OCI-LY1 (cell line): Measurements from ENCODE around the gene EPHA4.

Experiments used
- H2AFZ ChIP-seq: fragments of 200-600 bp; sonication (generic), shearing (Covaris generic); 2 replicates; pipeline ENCODE4 v1.6.0; 2014; ENCODE audit warnings: antibody characterized with exemption, mild to moderate bottlenecking, low read length
- H3F3A ChIP-seq: fragments of 200-600 bp; sonication (generic), shearing (Covaris generic); 2 replicates; pipeline ENCODE4 v1.6.0; 2014; ENCODE audit warnings: mild to moderate bottlenecking, antibody characterized with exemption, low read length, moderate library complexity; ENCODE audit not compliant: insufficient read depth
- H3K27ac ChIP-seq: fragments of 200-600 bp; sonication (generic); 2 replicates; pipeline ENCODE4 v1.5.1; 2014; ENCODE audit warnings: low read length, mixed run types, mild to moderate bottlenecking, low read depth; ENCODE audit not compliant: poor library complexity, severe bottlenecking
- H3K27me3 ChIP-seq: fragments of 200-600 bp; sonication (generic); 2 replicates; pipeline ENCODE4 v1.6.0; 2014; ENCODE audit warnings: antibody characterized with exemption, mild to moderate bottlenecking, low read length, moderate library complexity; ENCODE audit not compliant: insufficient read depth
- H3K36me3 ChIP-seq: fragments of 200-600 bp; sonication (generic); 2 replicates; pipeline ENCODE4 v1.6.1; 2014; ENCODE audit warnings: mild to moderate bottlenecking, antibody characterized with exemption, low read length, moderate library complexity, mixed read lengths; ENCODE audit not compliant: insufficient read depth
- H3K4me1 ChIP-seq: fragments of 200-600 bp; sonication (generic); 2 replicates; pipeline ENCODE4 v1.5.1; 2014; ENCODE audit warnings: mild to moderate bottlenecking, low read length, moderate library complexity; ENCODE audit not compliant: insufficient read depth, severe bottlenecking
- H3K4me2 ChIP-seq: fragments of 200-600 bp; sonication (generic), shearing (Covaris generic); 2 replicates; pipeline ENCODE4 v1.6.1; 2014; ENCODE audit warnings: low read length
- H3K4me3 ChIP-seq: fragments of 200-600 bp; sonication (generic); 2 replicates; pipeline ENCODE4 v1.5.1; 2014; ENCODE audit warnings: low read length, low read depth, mild to moderate bottlenecking, mixed read lengths; ENCODE audit not compliant: poor library complexity, severe bottlenecking
- H3K79me2 ChIP-seq: fragments of 200-600 bp; shearing (Covaris generic); 2 replicates; pipeline ENCODE4 v1.6.1; 2016; ENCODE audit warnings: mixed run types, low read length, mixed read lengths; ENCODE audit not compliant: insufficient read depth
- H3K9ac ChIP-seq: fragments of 200-600 bp; sonication (generic), shearing (Covaris generic); 2 replicates; pipeline ENCODE4 v1.6.1; 2014; ENCODE audit warnings: mild to moderate bottlenecking, low read length, mixed read lengths
- H3K9me2 ChIP-seq: fragments of 200-600 bp; sonication (generic), shearing (Covaris generic); 2 replicates; pipeline ENCODE4 v1.6.1; 2014; ENCODE audit warnings: low read depth, mild to moderate bottlenecking, low read length, mixed read lengths
- H3K9me3 ChIP-seq: fragments of 200-600 bp; shearing (Covaris generic); 2 replicates; pipeline ENCODE4 v1.6.1; 2014; ENCODE audit warnings: low read length, mixed read lengths
- H4K20me1 ChIP-seq: fragments of 200-600 bp; sonication (generic), shearing (Covaris generic); 2 replicates; pipeline ENCODE4 v1.6.0; 2016; ENCODE audit warnings: mild to moderate bottlenecking, low read length; ENCODE audit not compliant: insufficient read depth
- CTCF ChIP-seq: fragments of 200-600 bp; sonication (generic), shearing (Covaris generic); IDR thresholded peaks from 2 replicates; pipeline ENCODE4 v1.5.1; 2017; ENCODE audit warnings: mild to moderate bottlenecking, antibody characterized with exemption, low read length, moderate library complexity, mixed read lengths
- EZH2 ChIP-seq: fragments of 200-600 bp; sonication (generic), shearing (Covaris generic); IDR thresholded peaks from 2 replicates; pipeline ENCODE4 v1.8.0; 2017; ENCODE audit warnings: borderline replicate concordance, mixed run types, mild to moderate bottlenecking, antibody characterized with exemption, low read length, moderate library complexity, mixed read lengths

EPHA4 gene

DNA sequence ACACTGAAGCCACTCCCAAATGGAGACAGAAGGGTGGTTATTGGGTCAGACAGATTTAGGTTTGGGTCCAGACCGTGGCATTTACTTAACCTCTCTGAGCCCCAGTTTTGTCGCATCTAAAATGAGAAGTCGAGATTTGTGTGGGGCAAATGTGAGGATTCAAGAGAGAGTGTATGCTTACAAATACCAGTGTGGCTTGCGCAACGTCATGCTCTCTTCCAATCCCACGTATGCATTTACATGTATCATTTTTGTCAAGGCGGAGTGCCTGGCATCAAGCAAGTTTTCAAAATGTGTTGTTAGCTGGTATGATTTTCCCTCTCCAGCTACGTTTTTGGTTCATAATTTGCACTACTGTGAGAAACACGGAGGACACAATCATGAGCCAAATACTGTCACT is 197.9 kb downstream of the EPHA4 start:
- TF ChIP-seq EZH2 (no peak), CTCF (no peak)
- no peaks in the 10 kb centered on the region for H3K9me3 ChIP-seq
- no peak overlapping the region for H2AFZ ChIP-seq
- H3K4me3 ChIP-seq, result no peak overlapping the region
- H3K36me3 ChIP-seq, result no peaks in the 10 kb centered on the region
- no peaks in the 10 kb centered on the region for H3F3A ChIP-seq
- no peaks in the 10 kb centered on the region for H3K9me2 ChIP-seq
- no peaks in the 10 kb centered on the region for H4K20me1 ChIP-seq
- H3K27me3 ChIP-seq, result no peaks in the 10 kb centered on the region
- H3K4me1 ChIP-seq, result no peaks in the 10 kb centered on the region
- no peak overlapping the region for H3K9ac ChIP-seq
- H3K27ac ChIP-seq, result no peak overlapping the region
- no peaks in the 10 kb centered on the region for H3K79me2 ChIP-seq
- no peak overlapping the region for H3K4me2 ChIP-seq

DNA sequence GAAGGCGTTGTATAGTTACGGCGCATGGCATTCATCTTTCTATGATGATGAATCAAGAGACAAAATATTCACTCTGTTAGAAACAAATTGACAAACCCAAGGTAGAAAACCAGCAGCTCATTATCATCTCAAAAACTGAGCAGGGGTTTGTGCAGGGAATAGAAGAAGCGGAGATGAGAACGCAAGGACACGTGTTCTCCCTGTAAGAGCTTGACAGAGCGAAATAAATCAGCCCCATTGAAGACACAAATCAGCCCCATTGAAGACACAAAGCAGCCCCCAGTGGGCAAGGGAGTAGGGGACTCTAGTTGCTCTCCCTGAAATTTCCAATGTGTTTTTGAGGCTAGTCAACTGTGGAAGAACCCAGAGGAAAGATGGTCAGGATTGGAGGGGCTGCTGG is 199.2 kb downstream of the EPHA4 start:
- no peak overlapping the region for H3K4me2 ChIP-seq
- TF ChIP-seq EZH2 (no peak), CTCF (no peak)
- H3K4me1 ChIP-seq, result no peaks in the 10 kb centered on the region
- H3K9me2 ChIP-seq, result no peaks in the 10 kb centered on the region
- no peaks in the 10 kb centered on the region for H3K27me3 ChIP-seq
- H3K36me3 ChIP-seq, result no peaks in the 10 kb centered on the region
- no peaks in the 10 kb centered on the region for H3K79me2 ChIP-seq
- H3K4me3 ChIP-seq, result no peak overlapping the region
- H3K9ac ChIP-seq, result no peak overlapping the region
- no peak overlapping the region for H2AFZ ChIP-seq
- no peaks in the 10 kb centered on the region for H4K20me1 ChIP-seq
- no peaks in the 10 kb centered on the region for H3F3A ChIP-seq
- no peaks in the 10 kb centered on the region for H3K9me3 ChIP-seq
- no peak overlapping the region for H3K27ac ChIP-seq

DNA sequence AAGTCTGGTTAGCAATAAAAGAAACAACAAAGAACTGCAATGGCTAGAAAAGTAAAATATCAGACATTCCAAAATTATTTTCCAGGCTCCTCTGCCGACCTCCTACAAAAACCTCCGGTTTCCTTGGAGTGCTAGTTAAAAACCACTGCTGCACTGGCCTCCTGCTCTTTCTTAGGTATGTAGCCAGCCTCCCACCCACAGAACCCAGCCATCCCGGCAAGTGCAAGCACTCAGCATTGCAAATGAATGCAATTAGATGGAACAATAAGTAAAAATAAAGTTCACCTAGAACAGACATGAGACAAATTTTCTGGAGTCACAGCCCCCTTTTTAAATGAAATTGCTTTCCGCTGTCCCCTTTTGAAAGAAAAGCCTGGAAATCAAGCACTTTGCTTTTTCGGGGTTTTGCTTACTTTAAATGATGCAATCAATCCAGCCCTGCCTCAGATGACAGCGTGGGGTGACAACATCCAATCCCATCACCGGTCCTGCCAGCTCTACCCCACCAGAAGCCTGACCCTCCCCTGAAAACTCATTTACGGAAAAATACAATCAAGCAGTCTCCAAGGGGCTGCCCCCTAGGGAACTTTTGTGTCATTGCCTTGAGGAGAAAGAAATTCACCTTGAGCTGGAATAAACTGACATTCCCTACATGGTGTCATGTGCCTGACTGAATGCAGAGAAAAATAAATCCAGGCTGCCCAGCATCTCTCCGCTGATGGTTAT is 199.8 kb downstream of the EPHA4 start:
- Histone ChIP-seq H3K27me3 (no peaks in the 10 kb centered on the region), H3K9ac (no peak overlapping the region), H3K4me1 (no peaks in the 10 kb centered on the region), H3K79me2 (no peaks in the 10 kb centered on the region), H3K9me3 (no peaks in the 10 kb centered on the region), H3K4me3 (no peak overlapping the region), H4K20me1 (no peaks in the 10 kb centered on the region), H3F3A (no peaks in the 10 kb centered on the region), H3K27ac (no peak overlapping the region), H3K9me2 (no peaks in the 10 kb centered on the region), H2AFZ (no peak overlapping the region), H3K4me2 (no peak overlapping the region), H3K36me3 (no peaks in the 10 kb centered on the region)
- no peak for TF ChIP-seq CTCF
- no peak for TF ChIP-seq EZH2
